MM.1S (cell line): ENCODE measurements around the gene PCF11.

ENCODE experiments used
- DNase-seq: peaks from one replicate; pipeline ENCODE4 v3.0.0-alpha.2; 2015
- H2AFZ ChIP-seq: fragments of 300-600 bp; sonication (generic); 2 replicates; pipeline ENCODE4 v1.6.0; 2016; ENCODE audit warnings: antibody characterized with exemption, low read length
- H3F3A ChIP-seq: fragments of 300-600 bp; sonication (generic); 2 replicates; pipeline ENCODE4 v1.6.1; 2016; ENCODE audit warnings: mild to moderate bottlenecking, antibody characterized with exemption, low read length, moderate library complexity, mixed read lengths; ENCODE audit not compliant: insufficient read depth
- H3K27ac ChIP-seq: fragments of 300-600 bp; sonication (generic); 2 replicates; pipeline ENCODE4 v1.5.1; 2016; ENCODE audit warnings: mild to moderate bottlenecking, low read length
- H3K27me3 ChIP-seq: fragments of 300-600 bp; sonication (generic); replicated peaks from 2 replicates; pipeline ENCODE4 v1.6.0; 2016; ENCODE audit warnings: low read length; ENCODE audit not compliant: insufficient read depth
- H3K36me3 ChIP-seq: fragments of 300-600 bp; sonication (generic); replicated peaks from 2 replicates; pipeline ENCODE4 v1.6.1; 2016; ENCODE audit warnings: mild to moderate bottlenecking, low read length, mixed read lengths; ENCODE audit not compliant: insufficient read depth
- H3K4me1 ChIP-seq: fragments of 300-600 bp; sonication (generic); 2 replicates; pipeline ENCODE4 v1.6.1; 2016; ENCODE audit warnings: low read length, mixed read lengths
- H3K4me2 ChIP-seq: fragments of 300-600 bp; sonication (generic); 2 replicates; pipeline ENCODE4 v1.6.0; 2016; ENCODE audit warnings: low read depth, low read length
- H3K4me3 ChIP-seq: fragments of 300-600 bp; sonication (generic); 2 replicates; pipeline ENCODE4 v1.5.1; 2016; ENCODE audit warnings: low read length, mixed read lengths
- H3K79me2 ChIP-seq: fragments of 300-600 bp; sonication (generic); 2 replicates; pipeline ENCODE4 v1.6.1; 2016; ENCODE audit warnings: mixed run types, low read length, mixed read lengths
- H3K9ac ChIP-seq: fragments of 300-600 bp; sonication (generic); 2 replicates; pipeline ENCODE4 v1.6.1; 2016; ENCODE audit warnings: low read length, mixed read lengths
- H3K9me2 ChIP-seq: fragments of 300-600 bp; sonication (generic); replicated peaks from 2 replicates; pipeline ENCODE4 v1.6.1; 2016; ENCODE audit warnings: mild to moderate bottlenecking, low read length, mixed read lengths; ENCODE audit not compliant: insufficient read depth
- H3K9me3 ChIP-seq: fragments of 300-600 bp; sonication (generic); replicated peaks from 2 replicates; pipeline ENCODE4 v1.6.1; 2016; ENCODE audit warnings: mild to moderate bottlenecking, low read length, mixed read lengths; ENCODE audit not compliant: insufficient read depth
- H4K20me1 ChIP-seq: fragments of 300-600 bp; sonication (generic); 2 replicates; pipeline ENCODE4 v1.6.1; 2016; ENCODE audit warnings: mild to moderate bottlenecking, low read length, moderate library complexity, mixed read lengths; ENCODE audit not compliant: insufficient read depth
- EZH2 ChIP-seq: fragments of 300-600 bp; sonication (generic); optimal IDR thresholded peaks from 2 replicates; pipeline ENCODE3; 2017; ENCODE audit warnings: low read depth, mild to moderate bottlenecking, antibody characterized with exemption, low read length, mixed read lengths
- EZH2phosphoT487 ChIP-seq: fragments of 300-600 bp; sonication (generic); IDR thresholded peaks from 2 replicates; pipeline ENCODE4 v1.6.1; 2018; ENCODE audit warnings: antibody characterized with exemption, low read length
- TF ChIP-seq, protein P1 (sequence below): fragments of 300-600 bp; sonication (generic); IDR thresholded peaks from 2 replicates; pipeline ENCODE4 v1.5.1; 2016; ENCODE audit warnings: antibody characterized with exemption, low read length, mixed read lengths

Gene PCF11

DNA sequence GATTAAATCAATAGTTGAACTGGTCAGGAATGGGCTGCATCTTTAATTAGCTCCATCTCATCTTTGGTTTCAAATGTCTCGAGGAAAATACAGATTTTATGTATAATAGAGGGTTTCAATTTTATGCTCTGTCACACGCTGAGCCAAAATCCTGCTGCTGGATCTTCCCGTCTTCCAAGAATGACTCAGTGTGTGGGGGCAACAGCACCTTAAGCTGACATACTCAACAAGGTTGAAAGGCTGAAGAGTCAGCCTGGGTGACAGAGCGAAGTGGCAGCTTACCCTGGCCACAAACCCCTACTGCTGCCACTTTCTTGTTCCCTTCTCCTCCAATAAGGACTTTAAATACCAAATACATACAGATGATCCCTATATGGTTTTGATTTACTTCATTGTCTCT is 9.0 kb upstream of the PCF11 start:
- H3F3A ChIP-seq = no peaks in the 10 kb centered on the region
- H3K9me3 ChIP-seq = no peaks in the 10 kb centered on the region
- H3K79me2 ChIP-seq = no peaks in the 10 kb centered on the region
- no peaks in the 10 kb centered on the region for H4K20me1 ChIP-seq
- H3K9me2 ChIP-seq = no peaks in the 10 kb centered on the region
- H3K27me3 ChIP-seq = no peaks in the 10 kb centered on the region
- no peak for TF ChIP-seq EZH2phosphoT487
- TF ChIP-seq, protein P1, sequence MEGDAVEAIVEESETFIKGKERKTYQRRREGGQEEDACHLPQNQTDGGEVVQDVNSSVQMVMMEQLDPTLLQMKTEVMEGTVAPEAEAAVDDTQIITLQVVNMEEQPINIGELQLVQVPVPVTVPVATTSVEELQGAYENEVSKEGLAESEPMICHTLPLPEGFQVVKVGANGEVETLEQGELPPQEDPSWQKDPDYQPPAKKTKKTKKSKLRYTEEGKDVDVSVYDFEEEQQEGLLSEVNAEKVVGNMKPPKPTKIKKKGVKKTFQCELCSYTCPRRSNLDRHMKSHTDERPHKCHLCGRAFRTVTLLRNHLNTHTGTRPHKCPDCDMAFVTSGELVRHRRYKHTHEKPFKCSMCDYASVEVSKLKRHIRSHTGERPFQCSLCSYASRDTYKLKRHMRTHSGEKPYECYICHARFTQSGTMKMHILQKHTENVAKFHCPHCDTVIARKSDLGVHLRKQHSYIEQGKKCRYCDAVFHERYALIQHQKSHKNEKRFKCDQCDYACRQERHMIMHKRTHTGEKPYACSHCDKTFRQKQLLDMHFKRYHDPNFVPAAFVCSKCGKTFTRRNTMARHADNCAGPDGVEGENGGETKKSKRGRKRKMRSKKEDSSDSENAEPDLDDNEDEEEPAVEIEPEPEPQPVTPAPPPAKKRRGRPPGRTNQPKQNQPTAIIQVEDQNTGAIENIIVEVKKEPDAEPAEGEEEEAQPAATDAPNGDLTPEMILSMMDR = no peak
- no peak for TF ChIP-seq EZH2
- no peak overlapping the region for H3K4me3 ChIP-seq
- H3K36me3 ChIP-seq = no peaks in the 10 kb centered on the region
- H3K4me1 ChIP-seq = no peaks in the 10 kb centered on the region
- no peak overlapping the region for H3K9ac ChIP-seq
- H3K27ac ChIP-seq = no peak overlapping the region
- DNase-seq = no peak
- no peak overlapping the region for H2AFZ ChIP-seq
- H3K4me2 ChIP-seq = no peak overlapping the region

DNA sequence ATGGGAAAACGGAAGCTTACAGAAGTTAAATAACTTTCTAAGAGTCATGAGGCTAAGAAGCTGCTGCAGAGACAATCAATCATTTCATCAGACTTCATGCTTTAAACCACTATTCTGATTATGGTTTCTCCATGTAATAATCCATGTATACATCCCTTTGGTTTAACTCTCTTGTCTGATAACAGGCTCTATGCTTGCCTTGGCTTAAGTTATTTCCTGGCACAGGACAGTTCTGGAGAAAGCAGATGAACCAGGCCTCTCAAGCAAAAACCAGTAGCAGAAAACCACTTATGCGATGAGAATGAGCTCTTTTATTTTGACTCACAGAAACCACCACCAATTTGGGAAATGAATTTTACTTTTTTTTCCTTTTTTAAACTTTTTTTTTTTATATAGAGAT is 6.5 kb upstream of the PCF11 start:
- H3F3A ChIP-seq = no peaks in the 10 kb centered on the region
- H4K20me1 ChIP-seq = no peaks in the 10 kb centered on the region
- H3K27ac ChIP-seq = no peak overlapping the region
- H3K4me3 ChIP-seq = no peak overlapping the region
- H3K9me3 ChIP-seq = no peaks in the 10 kb centered on the region
- no peaks in the 10 kb centered on the region for H3K36me3 ChIP-seq
- peaks cover 4% of the 10 kb centered on the region; the same call in 1 of the 2 replicates for H3K4me1 ChIP-seq
- TF ChIP-seq EZH2phosphoT487 = no peak
- TF ChIP-seq, protein P1 = no peak
- no peak for TF ChIP-seq EZH2
- no peaks in the 10 kb centered on the region for H3K27me3 ChIP-seq
- H3K9me2 ChIP-seq = no peaks in the 10 kb centered on the region
- no peak for DNase-seq
- H3K4me2 ChIP-seq = no peak overlapping the region
- no peak overlapping the region for H2AFZ ChIP-seq
- no peaks in the 10 kb centered on the region for H3K79me2 ChIP-seq
- H3K9ac ChIP-seq = no peak overlapping the region

DNA sequence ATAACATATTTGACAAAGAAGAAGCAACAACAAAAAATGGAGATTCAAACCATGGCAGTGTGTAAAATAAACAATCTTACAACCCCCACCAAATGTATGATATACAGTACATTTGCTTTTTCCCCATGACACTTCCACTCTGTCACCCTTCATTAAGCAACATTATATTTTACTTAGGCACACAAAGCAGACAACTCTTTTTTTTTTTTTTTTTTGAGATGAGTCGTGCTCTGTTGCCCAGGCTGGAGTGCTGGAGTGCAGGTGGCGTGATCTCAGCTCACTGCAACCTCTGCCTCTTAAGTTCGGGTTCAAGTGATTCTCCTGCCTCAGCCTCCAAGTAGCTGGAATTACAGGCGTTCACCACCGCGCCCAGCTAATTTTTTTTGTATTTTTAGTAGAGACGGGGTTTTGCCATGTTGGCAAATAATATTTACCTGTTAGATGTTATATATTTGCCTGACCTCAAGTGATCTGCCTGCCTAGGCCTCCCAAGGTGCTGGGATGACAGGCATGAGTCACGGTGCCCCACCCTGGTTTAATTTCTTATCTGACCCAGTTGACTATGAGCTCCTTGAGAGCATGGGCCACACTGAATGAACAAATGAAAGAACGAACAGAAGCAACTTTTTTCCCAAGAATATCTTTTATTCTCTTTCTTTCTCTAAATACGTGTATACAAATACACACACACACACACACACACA is 5.5 kb upstream of the PCF11 start:
- H3K36me3 ChIP-seq = no peaks in the 10 kb centered on the region
- H3K4me3 ChIP-seq = no peak overlapping the region
- no peak overlapping the region for H3K27ac ChIP-seq
- H3K4me1 ChIP-seq = peaks cover 5% of the 10 kb centered on the region; the same call in 1 of the 2 replicates
- H3K4me2 ChIP-seq = no peak overlapping the region
- H3F3A ChIP-seq = peaks cover 6% of the 10 kb centered on the region
- no peaks in the 10 kb centered on the region for H4K20me1 ChIP-seq
- no peaks in the 10 kb centered on the region for H3K79me2 ChIP-seq
- no peak for DNase-seq
- H3K9ac ChIP-seq = no peak overlapping the region
- TF ChIP-seq EZH2 (no peak), EZH2phosphoT487 (no peak)
- TF ChIP-seq, protein P1 = no peak
- no peaks in the 10 kb centered on the region for H3K9me3 ChIP-seq
- H2AFZ ChIP-seq = no peak overlapping the region
- no peaks in the 10 kb centered on the region for H3K9me2 ChIP-seq
- H3K27me3 ChIP-seq = no peaks in the 10 kb centered on the region
